Spleen (tissue), 13 donors: ENCODE results near the gene CNTNAP5. TPM values are rescaled to one million over a fixed set of nuclear protein-coding genes. Genes with fewer than 3 reads are reported as not detected.
A peak's percentile ranks its signal among the peaks of the same experiment; 100 is the strongest.

Experiments
- DNase-seq: peaks from one replicate; pipeline ENCODE4 v3.0.0-alpha.2; 2020
- H3K27ac ChIP-seq, 8 donors: fragments of 200-600 bp; sonication (generic) in 7 of 8; 1 replicate in 4 of 8; 2 replicates in 4 of 8; pipeline versions ENCODE4 v1.5.0 to v1.8.0; 2016 to 2021; ENCODE audit warnings: inconsistent platforms in 4 of 8, mild to moderate bottlenecking in 4 of 8, moderate library complexity in 1 of 8
- H3K27me3 ChIP-seq, 7 donors: fragments of 200-600 bp; sonication (generic) in 6 of 7; replicated peaks in 1 of 7; 1 replicate in 4 of 7; 2 replicates in 3 of 7; pipeline versions ENCODE4 v1.5.0 to v1.8.0; 2016 to 2021; ENCODE audit warnings: inconsistent platforms in 3 of 7, mild to moderate bottlenecking in 1 of 7
- H3K36me3 ChIP-seq, 6 donors: fragments of 200-600 bp; sonication (generic) in 5 of 6; 1 replicate in 4 of 6; 2 replicates in 2 of 6; pipeline versions ENCODE4 v1.5.0 to v1.8.0; 2016 to 2021; ENCODE audit warnings: inconsistent platforms in 2 of 6
- H3K4me1 ChIP-seq, 6 donors: fragments of 200-600 bp; sonication (generic) in 5 of 6; 1 replicate in 3 of 6; 2 replicates in 3 of 6; pipeline versions ENCODE4 v1.5.0 to v1.8.0; 2016 to 2021; ENCODE audit warnings: inconsistent platforms in 3 of 6
- H3K4me3 ChIP-seq, 8 donors: fragments of 200-600 bp; sonication (generic) in 7 of 8; 1 replicate in 4 of 8; 2 replicates in 4 of 8; pipeline versions ENCODE4 v1.5.0 to v1.8.0; 2016 to 2021; ENCODE audit warnings: inconsistent platforms in 4 of 8, mild to moderate bottlenecking in 4 of 8, moderate library complexity in 2 of 8
- H3K9me3 ChIP-seq, 8 donors: fragments of 200-600 bp; sonication (generic) in 7 of 8; 1 replicate in 4 of 8; 2 replicates in 4 of 8; pipeline versions ENCODE4 v1.5.0 to v1.8.0; 2016 to 2021; ENCODE audit warnings: inconsistent platforms in 4 of 8
- CTCF ChIP-seq, 11 experiments: fragments of 200-600 bp in 7 of 11; fragments of 450-650 bp in 4 of 11; sonication (generic) in 4 of 11; IDR thresholded peaks in 8 of 11; conservative IDR thresholded peaks in 3 of 11; 1 replicate in 7 of 11; 2 replicates in 4 of 11; pipeline versions ENCODE4 v1.4.0 to v1.8.0; 2016 to 2021; ENCODE audit warnings: antibody characterized with exemption in 11 of 11, inconsistent platforms in 4 of 11, mild to moderate bottlenecking in 1 of 11
- POLR2A ChIP-seq, 3 donors: fragments of 450-650 bp; IDR thresholded peaks; one replicate each; pipeline ENCODE4 v1.5.1; 2017; ENCODE audit warnings: antibody characterized with exemption in 3 of 3, mild to moderate bottlenecking in 1 of 3
- POLR2AphosphoS5 ChIP-seq, 3 donors: sonication (generic); formaldehyde crosslinking; IDR thresholded peaks; one replicate each; pipeline ENCODE4 v1.5.1; 2017; ENCODE audit warnings: antibody characterized with exemption in 3 of 3
- WGBS, 5 donors: extraction: QIAGEN DNeasy Blood & Tissue Kit in 3 of 5; methylation state at CpG; one replicate each; pipeline versions ENCODE4 v1.1.5 to v1.1.7; 2013 to 2018; 5-methylcytosine and 5-hydroxymethylcytosine counted together
- intact Hi-C: fragments of 100-400 bp; cut with DNase I; formaldehyde crosslinking; loops from one replicate; pipeline ENCODE4 v1.15.0; 2023; ENCODE audit warnings: low total_unique reads
- long read RNA-seq, 2 donors: transcript quantifications; one replicate each; lab custom pipeline, GENCODE V29; 2026
- polyA plus RNA-seq, 3 donors: library from polyadenylated mRNA; stranded (reverse); fragments of 200-250 nt; gene quantifications; one replicate each; pipeline ENCODE4 v1.2.1, GENCODE V29; 2013
- total RNA-seq, 7 donors: library from RNA; depleted of rRNA in 3 of 7; stranded (reverse); fragments of >200 nt in 3 of 7; fragmentation: NEBNext Ultra II Directional in 4 of 7; extraction: Animal tissue kit (Norgen Biotek cat#: 25700) in 4 of 7; gene quantifications; one replicate each; pipeline versions ENCODE4 v1.1.0 to v1.2.1, GENCODE V29; 2016 to 2021
- donor health status: healthy with polysubstance abuse.
- donor health status: DM: no; HTN: no; CAD: no; lungs with moderate emphysema.
- donor health status: DM: no; HTN: no; CAD: no.
- donor health status: Bipolar disorder and iron deficiency.
- donor health status: healthy.
- donor health status: DM: no; HTN: no; CAD: no.
- donor health status: DM: yes; HTN: yes; CAD: no.

CNTNAP5 gene
- total RNA-seq, result under 1 TPM in 1 of 7 donors, not detected in 6; 0.18 TPM
- polyA plus RNA-seq, result not detected
- long read RNA-seq, donor 1, result 0 reads
- long read RNA-seq, donor 2, result 0 reads

DNA sequence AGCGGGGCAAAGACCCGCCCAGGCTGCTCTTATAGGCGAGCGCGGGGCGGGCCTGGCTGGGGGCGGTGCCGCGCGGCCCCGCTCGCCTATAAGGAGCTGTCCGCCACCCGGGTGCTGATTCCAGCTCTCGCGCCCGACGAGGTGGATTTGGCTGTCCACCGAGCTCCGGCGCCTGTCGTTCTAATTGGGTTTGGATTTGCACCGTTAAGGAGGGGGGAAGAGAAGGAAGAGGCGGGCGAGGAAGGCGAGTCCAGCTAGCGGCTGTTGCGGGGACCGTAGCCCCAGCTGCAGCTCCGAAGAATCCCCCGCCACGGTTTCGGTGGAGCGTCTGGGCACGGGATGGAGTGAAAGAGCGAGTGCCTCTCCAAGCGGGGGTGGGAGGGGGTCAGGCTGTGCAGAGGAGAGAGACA, at the start of gene CNTNAP5:
Gene CNTNAP5 (plus strand): TSS at position 117 of the 410 bp plus-strand sequence. CDS start 364 bp downstream, outside the sequence.
- H3K4me1 ChIP-seq, result peaks cover 0 to 11% (median 0%) of the 10 kb centered on the region in 6 donors
- intact Hi-C loops, result no loop called here
- WGBS, 5 donors, result 3 to 7% (median 3%) methylated on average over 28 to 37 of the region's 37 CpGs
- DNase-seq, result peak; percentile 73
- TF ChIP-seq POLR2A (IDR thresholded peaks at IDR 0.05), result no peak
- no peak for TF ChIP-seq CTCF (IDR thresholded peaks at IDR 0.05 in 8 of 11, conservative IDR thresholded peaks at IDR 0.05 in 3 of 11)
- TF ChIP-seq POLR2AphosphoS5 (IDR thresholded peaks at IDR 0.05), result no peak
- peaks cover 0 to 8% (median 0%) of the 10 kb centered on the region in 8 donors for H3K9me3 ChIP-seq
- H3K36me3 ChIP-seq, result no peaks in the 10 kb centered on the region
- H3K27ac ChIP-seq, result no peak within 1 kb of the TSS
- H3K27me3 ChIP-seq, result peaks cover 0 to 55% (median 23%) of the 10 kb centered on the region in 7 donors
- peak within 1 kb of the TSS in 1 of 8 donors; percentile 41 for H3K4me3 ChIP-seq

GRCh38 chr2:123976054-123976648, 48.9 kb upstream of the CNTNAP5 start:
- DNase-seq, result no peak
- no peaks in the 10 kb centered on the region for H3K36me3 ChIP-seq
- TF ChIP-seq CTCF (IDR thresholded peaks at IDR 0.05 in 8 of 11, conservative IDR thresholded peaks at IDR 0.05 in 3 of 11), result no peak
- TF ChIP-seq POLR2A (IDR thresholded peaks at IDR 0.05), result no peak
- no peak for TF ChIP-seq POLR2AphosphoS5 (IDR thresholded peaks at IDR 0.05)
- no peaks in the 10 kb centered on the region for H3K27me3 ChIP-seq
- peaks cover 0 to 16% (median 4%) of the 10 kb centered on the region in 8 donors for H3K9me3 ChIP-seq
- intact Hi-C loops, result no loop called here
- 81 to 94% (median 92%) methylated on average over 4 of the region's 4 CpGs for WGBS, 5 donors
- H3K4me3 ChIP-seq, result no peak overlapping the region
- no peaks in the 10 kb centered on the region for H3K4me1 ChIP-seq
- no peak overlapping the region for H3K27ac ChIP-seq

- H3K4me3 ChIP-seq, result no peak overlapping the region
- H3K4me1 ChIP-seq, result no peaks in the 10 kb centered on the region
- H3K9me3 ChIP-seq, result peaks cover 0 to 13% (median 6%) of the 10 kb centered on the region in 8 donors
- intact Hi-C loops, result no loop called here
- no peaks in the 10 kb centered on the region for H3K36me3 ChIP-seq
- DNase-seq, result no peak
- H3K27me3 ChIP-seq, result no peaks in the 10 kb centered on the region
- no peak overlapping the region for H3K27ac ChIP-seq
- TF ChIP-seq POLR2AphosphoS5 (IDR thresholded peaks at IDR 0.05), result no peak
- peak; percentile 27 to 64 (median 51) for TF ChIP-seq CTCF (IDR thresholded peaks at IDR 0.05 in 8 of 11, conservative IDR thresholded peaks at IDR 0.05 in 3 of 11)
- WGBS, 5 donors, result 26 to 41% (median 30%) methylated on average over 8 of the region's 8 CpGs
Observed at GRCh38 chr2:123993728-123994323, 31.3 kb upstream of the CNTNAP5 start.

DNA sequence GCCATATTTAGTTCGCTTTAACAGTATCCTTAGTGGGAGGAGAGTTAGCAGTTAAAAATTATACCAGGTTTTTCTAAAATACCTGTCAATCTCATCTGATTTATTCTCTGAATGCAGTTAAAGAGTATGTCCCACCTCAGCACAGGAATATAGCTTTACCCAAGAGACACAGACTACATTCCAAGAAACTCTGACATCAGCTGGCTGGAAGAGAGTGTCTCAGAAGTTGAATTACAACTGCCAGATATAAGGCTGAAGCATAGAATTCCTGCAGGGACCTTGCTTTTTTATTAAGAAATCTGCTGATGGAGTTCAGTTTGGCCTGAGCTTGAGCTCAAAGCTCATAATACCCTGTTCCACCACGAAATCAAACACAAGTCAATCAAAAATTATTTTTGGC, 25.4 kb upstream of the CNTNAP5 start:
- WGBS, 5 donors, result 60 to 90% (median 68%) methylated on average over 2 of the region's 2 CpGs
- H3K27me3 ChIP-seq, result no peaks in the 10 kb centered on the region

More for the DNA sequence above, 25.4 kb upstream of the CNTNAP5 start:
- Histone ChIP-seq H3K4me1 (no peaks in the 10 kb centered on the region), H3K9me3 (no peaks in the 10 kb centered on the region), H3K27ac (no peak overlapping the region), H3K4me3 (no peak overlapping the region), H3K36me3 (no peaks in the 10 kb centered on the region)
- no peak for TF ChIP-seq POLR2A (IDR thresholded peaks at IDR 0.05)
- no peak for TF ChIP-seq POLR2AphosphoS5 (IDR thresholded peaks at IDR 0.05)
- TF ChIP-seq CTCF (IDR thresholded peaks at IDR 0.05 in 8 of 11, conservative IDR thresholded peaks at IDR 0.05 in 3 of 11), result no peak
- intact Hi-C loops, result no loop called here
- no peak for DNase-seq
